CD14-positive monocyte (primary cell): ENCODE measurements around the gene FBXW11. TPM values are rescaled to one million over a fixed set of nuclear protein-coding genes. Genes with fewer than 3 reads are reported as not detected.

Source experiments
- DNase-seq, 3 donors: peaks; one replicate each; pipeline ENCODE4 v3.0.0-alpha.2; 2011 to 2022
- H2AFZ ChIP-seq: 2 replicates; pipeline ENCODE4 v1.6.0; 2012; ENCODE audit warnings: mild to moderate bottlenecking, low read depth, low read length, inconsistent platforms; ENCODE audit not compliant: insufficient read depth, poor library complexity, severe bottlenecking
- H3K27ac ChIP-seq, 2 donors: 1 replicate in 1 of 2; 2 replicates in 1 of 2; pipeline ENCODE4 v1.5.1; 2012 to 2013; ENCODE audit warnings: low read length in 2 of 2, control low read depth in 1 of 2, inconsistent platforms in 1 of 2, low read depth in 1 of 2, mild to moderate bottlenecking in 1 of 2
- H3K27me3 ChIP-seq, 2 donors: one replicate each; pipeline versions ENCODE4 v1.6.0 to v1.6.1; 2011 to 2013; ENCODE audit warnings: low read length in 2 of 2; ENCODE audit not compliant: control insufficient read depth in 2 of 2, insufficient read depth in 2 of 2
- H3K36me3 ChIP-seq, 2 donors: replicated peaks in 1 of 2; 1 replicate in 1 of 2; 2 replicates in 1 of 2; pipeline versions ENCODE4 v1.5.1 to v1.6.1; 2012 to 2013; ENCODE audit warnings: low read length in 2 of 2, control low read depth in 1 of 2, inconsistent platforms in 1 of 2, mild to moderate bottlenecking in 1 of 2; ENCODE audit not compliant: insufficient read depth in 2 of 2, control insufficient read depth in 1 of 2
- H3K4me1 ChIP-seq, 2 donors: 1 replicate in 1 of 2; 2 replicates in 1 of 2; pipeline versions ENCODE4 v1.5.1 to v1.6.1; 2012 to 2013; ENCODE audit warnings: low read length in 2 of 2, control low read depth in 1 of 2, inconsistent platforms in 1 of 2, mild to moderate bottlenecking in 1 of 2, moderate library complexity in 1 of 2; ENCODE audit not compliant: insufficient read depth in 2 of 2, control insufficient read depth in 1 of 2
- H3K4me2 ChIP-seq: replicated peaks from 2 replicates; pipeline ENCODE3; 2012; ENCODE audit warnings: low read length, moderate library complexity, mild to moderate bottlenecking; ENCODE audit not compliant: poor library complexity, severe bottlenecking; ENCODE audit errors: extremely low read depth
- H3K4me3 ChIP-seq, 3 experiments: fragments of 200-600 bp in 1 of 3; sonication (generic) in 1 of 3; replicated peaks in 1 of 3; 1 replicate in 2 of 3; 2 replicates in 1 of 3; pipeline ENCODE4 v1.5.1; 2011 to 2013; ENCODE audit warnings: low read length in 3 of 3, mild to moderate bottlenecking in 3 of 3, control low read depth in 2 of 3, low read depth in 2 of 3, inconsistent platforms in 1 of 3, moderate library complexity in 1 of 3
- H3K79me2 ChIP-seq: 2 replicates; pipeline ENCODE4 v1.6.0; 2012; ENCODE audit warnings: mild to moderate bottlenecking, control low read depth, inconsistent platforms, low read length, moderate library complexity; ENCODE audit not compliant: insufficient read depth
- H3K9ac ChIP-seq: 2 replicates; pipeline ENCODE4 v1.6.0; 2017; ENCODE audit warnings: low read length, mild to moderate bottlenecking; ENCODE audit not compliant: insufficient read depth, poor library complexity, severe bottlenecking
- H3K9me3 ChIP-seq, 2 donors: replicated peaks in 1 of 2; 1 replicate in 1 of 2; 2 replicates in 1 of 2; pipeline versions ENCODE4 v1.5.1 to v1.6.1; 2012 to 2013; ENCODE audit warnings: low read length in 2 of 2, control low read depth in 1 of 2; ENCODE audit not compliant: control insufficient read depth in 1 of 2, insufficient read depth in 1 of 2
- H4K20me1 ChIP-seq: 2 replicates; pipeline ENCODE4 v1.6.0; 2012; ENCODE audit warnings: mild to moderate bottlenecking, low read length, control low read depth, moderate library complexity; ENCODE audit not compliant: insufficient read depth
- H3K27ac Mint-ChIP-seq, 7 donors: one replicate each; pipeline ENCODE4 v1.8.0; 2020; ENCODE audit warnings: mild to moderate bottlenecking in 7 of 7, mixed read lengths in 7 of 7, moderate library complexity in 6 of 7, inconsistent platforms in 2 of 7
- H3K27me3 Mint-ChIP-seq, 3 donors: one replicate each; pipeline ENCODE4 v1.8.0; 2021 to 2022; ENCODE audit warnings: low read depth in 3 of 3, mild to moderate bottlenecking in 3 of 3, mixed read lengths in 3 of 3, moderate library complexity in 3 of 3, inconsistent platforms in 1 of 3
- H3K36me3 Mint-ChIP-seq, 2 donors: one replicate each; pipeline ENCODE4 v1.8.0; 2020; ENCODE audit warnings: mixed read lengths in 2 of 2, inconsistent platforms in 1 of 2, mild to moderate bottlenecking in 1 of 2
- H3K4me1 Mint-ChIP-seq: one replicate; pipeline ENCODE4 v1.8.0; 2020; ENCODE audit warnings: mild to moderate bottlenecking, mixed read lengths
- H3K4me3 Mint-ChIP-seq, 2 donors: one replicate each; pipeline ENCODE4 v1.8.0; 2020; ENCODE audit warnings: mild to moderate bottlenecking in 2 of 2, mixed read lengths in 2 of 2, moderate library complexity in 1 of 2
- H3K9me3 Mint-ChIP-seq, 7 donors: one replicate each; pipeline ENCODE4 v1.8.0; 2020 to 2022; ENCODE audit warnings: mixed read lengths in 7 of 7, mild to moderate bottlenecking in 6 of 7, moderate library complexity in 6 of 7, inconsistent platforms in 2 of 7
- CTCF ChIP-seq: fragments of 200-600 bp; IDR thresholded peaks from one replicate; pipeline ENCODE4 v1.8.0; 2022; ENCODE audit warnings: antibody characterized with exemption, mild to moderate bottlenecking
- WGBS: methylation state at CpG from one replicate; pipeline ENCODE4 v1.1.5; 2013; ENCODE audit warnings: missing lambda C conversion rate; ENCODE audit not compliant: insufficient coverage; 5-methylcytosine and 5-hydroxymethylcytosine counted together
- intact Hi-C, 2 donors: fragments of 100-400 bp; cut with micrococcal nuclease; formaldehyde crosslinking; loops; one replicate each; pipeline versions ENCODE4 v1.15.0 to v1.15.1; 2023
- polyA plus RNA-seq, 3 donors: library from polyadenylated mRNA; depleted of rRNA in 1 of 3; unstranded in 2 of 3; stranded (reverse) in 1 of 3; fragments of 300-500 nt in 2 of 3; fragments of >200 nt in 1 of 3; fragmentation: Illumina TruSeq in 2 of 3; gene quantifications; 1 replicate in 2 of 3; 2 replicates in 1 of 3; pipeline ENCODE4 v1.2.3, GENCODE V29; 2012 to 2021

Gene FBXW11
- polyA plus RNA-seq, 3 donors, result 15.0 to 24.5 (median 18.2) TPM

- H3K4me1 ChIP-seq, result peaks cover 3 to 5% of the 10 kb centered on the region in 2 donors
- H3K27ac ChIP-seq, result no peak overlapping the region
- no peak overlapping the region for H3K4me3 ChIP-seq
- no peak for TF ChIP-seq CTCF
- no peak overlapping the region for H3K4me2 ChIP-seq
- Mint-ChIP-seq H3K27ac (peak overlapping the region in 1 of 7 donors; percentile 23), H3K4me1 (peaks cover 11% of the 10 kb centered on the region), H3K9me3 (peaks cover 0 to 6% (median 3%) of the 10 kb centered on the region in 7 donors), H3K4me3 (no peak overlapping the region), H3K27me3 (no peaks in the 10 kb centered on the region), H3K36me3 (peaks cover 2 to 4% of the 10 kb centered on the region in 2 donors)
- intact Hi-C loops, result no loop called here
- H3K27me3 ChIP-seq, result no peaks in the 10 kb centered on the region
- no peak for DNase-seq
- no peak overlapping the region for H3K9ac ChIP-seq
- WGBS, result no CpG with 5 or more reads among the region's 3 CpGs
- H2AFZ ChIP-seq, result no peak overlapping the region
- peaks cover 74% of the 10 kb centered on the region for H3K79me2 ChIP-seq
- peaks cover 2 to 3% of the 10 kb centered on the region in 2 donors for H3K9me3 ChIP-seq
- H3K36me3 ChIP-seq, result no peaks in the 10 kb centered on the region
- peaks cover 83% of the 10 kb centered on the region for H4K20me1 ChIP-seq
Measured at GRCh38 chr5:171939951-171940350, 66.5 kb downstream of the FBXW11 start.

GRCh38 chr5:171938358-171938757 lies 68.1 kb downstream of the FBXW11 start:
- Histone ChIP-seq H3K36me3 (no peaks in the 10 kb centered on the region), H3K9ac (no peak overlapping the region), H3K9me3 (peaks cover 4 to 11% of the 10 kb centered on the region in 2 donors), H3K27me3 (no peaks in the 10 kb centered on the region), H4K20me1 (peaks cover 83% of the 10 kb centered on the region), H3K4me2 (no peak overlapping the region), H3K27ac (no peak overlapping the region), H2AFZ (no peak overlapping the region), H3K79me2 (peaks cover 75% of the 10 kb centered on the region), H3K4me3 (no peak overlapping the region), H3K4me1 (peaks cover 3 to 5% of the 10 kb centered on the region in 2 donors)
- no peak for DNase-seq
- TF ChIP-seq CTCF, result no peak
- Mint-ChIP-seq H3K9me3 (peaks cover 0 to 16% (median 10%) of the 10 kb centered on the region in 7 donors), H3K27me3 (no peaks in the 10 kb centered on the region), H3K4me3 (no peak overlapping the region), H3K4me1 (peaks cover 9% of the 10 kb centered on the region), H3K36me3 (peaks cover 2 to 12% of the 10 kb centered on the region in 2 donors), H3K27ac (no peak overlapping the region)
- intact Hi-C loops, result no loop called here
